ENCODE results near the gene MRFAP1. TPM values are rescaled to one million over a fixed set of nuclear protein-coding genes. Genes with fewer than 3 reads are reported as not detected.

MRFAP1 gene
- total RNA-seq, 2 donors from 2014 or later = 131 to 243 TPM

GRCh38 chr4:6674500-6675149 is 34.1 kb downstream of the MRFAP1 start:
- ATAC-seq (ENCODE audit: insufficient number of reproducible peaks, low FRiP score, low read depth) (peak; percentile 21), DNase-seq (ENCODE audit: low spot score) (no peak)
- peak overlapping the region; percentile 75 to 87 for H3K27ac ChIP-seq
- H3K4me1 ChIP-seq (ENCODE audit: control insufficient read depth in 1 of 2, low read depth in 2 of 2) = peaks cover 19 to 32% of the 10 kb centered on the region in 2 donors
- H3K36me3 ChIP-seq = no peaks in the 10 kb centered on the region
- H3K9me3 ChIP-seq = no peaks in the 10 kb centered on the region
- peak overlapping the region; percentile 88 for H3K4me3 ChIP-seq
- no peaks in the 10 kb centered on the region for H3K27me3 ChIP-seq (replicated peaks; ENCODE audit: insufficient read depth)
- TF ChIP-seq CTCF (IDR thresholded peaks at IDR 0.05) = peak; percentile 14

DNA sequence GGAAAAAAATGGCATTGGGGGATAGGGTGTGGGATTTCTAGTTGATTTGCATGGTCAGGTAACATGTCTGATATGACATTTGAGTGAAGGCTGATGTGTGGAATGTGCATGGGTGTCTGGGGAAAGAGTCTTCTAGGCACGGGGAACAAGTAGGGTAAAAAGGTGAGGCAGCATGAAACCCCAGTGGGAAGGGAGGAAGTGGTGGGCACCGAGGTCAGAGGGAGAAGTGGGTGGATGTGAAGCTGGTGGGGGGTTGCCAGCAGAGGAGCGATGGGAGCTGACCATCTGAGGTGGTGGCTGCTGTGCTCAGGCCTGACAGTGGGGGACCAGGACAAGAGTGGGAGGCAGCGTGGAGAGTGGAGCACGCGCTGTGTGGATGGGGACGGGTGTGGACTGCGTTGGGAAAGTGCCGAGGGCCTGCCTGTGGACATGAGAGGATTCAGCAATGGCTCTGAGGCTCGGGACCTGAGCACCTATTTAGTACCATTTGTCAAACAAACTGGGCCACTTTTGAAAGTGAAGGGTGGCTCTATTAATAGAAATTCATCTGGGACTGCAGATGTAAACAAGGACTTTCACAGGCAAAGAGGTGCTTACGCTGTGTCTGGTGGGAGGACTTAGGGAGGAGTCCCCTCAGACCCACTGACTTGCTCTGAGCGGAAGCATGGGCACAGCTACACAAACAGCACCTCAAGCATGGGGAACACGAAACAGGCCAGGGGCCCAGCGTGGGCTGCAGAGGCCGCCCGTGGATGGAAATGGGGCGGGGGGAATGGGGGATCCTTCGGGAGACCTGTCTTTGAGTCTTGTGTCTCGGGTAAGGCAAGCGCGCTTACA is 36.5 kb downstream of the MRFAP1 start:
- DNase-seq (ENCODE audit: low spot score) (no peak), ATAC-seq (ENCODE audit: insufficient number of reproducible peaks, low FRiP score, low read depth) (no peak)
- Histone ChIP-seq H3K36me3 (no peaks in the 10 kb centered on the region), H3K4me1 (ENCODE audit: control insufficient read depth in 1 of 2, low read depth in 2 of 2) (peaks cover 19 to 32% of the 10 kb centered on the region in 2 donors), H3K27ac (no peak overlapping the region), H3K27me3 (replicated peaks; ENCODE audit: insufficient read depth) (no peaks in the 10 kb centered on the region), H3K9me3 (no peaks in the 10 kb centered on the region), H3K4me3 (peak overlapping the region; percentile 26)
- no peak for TF ChIP-seq CTCF (IDR thresholded peaks at IDR 0.05)

DNA sequence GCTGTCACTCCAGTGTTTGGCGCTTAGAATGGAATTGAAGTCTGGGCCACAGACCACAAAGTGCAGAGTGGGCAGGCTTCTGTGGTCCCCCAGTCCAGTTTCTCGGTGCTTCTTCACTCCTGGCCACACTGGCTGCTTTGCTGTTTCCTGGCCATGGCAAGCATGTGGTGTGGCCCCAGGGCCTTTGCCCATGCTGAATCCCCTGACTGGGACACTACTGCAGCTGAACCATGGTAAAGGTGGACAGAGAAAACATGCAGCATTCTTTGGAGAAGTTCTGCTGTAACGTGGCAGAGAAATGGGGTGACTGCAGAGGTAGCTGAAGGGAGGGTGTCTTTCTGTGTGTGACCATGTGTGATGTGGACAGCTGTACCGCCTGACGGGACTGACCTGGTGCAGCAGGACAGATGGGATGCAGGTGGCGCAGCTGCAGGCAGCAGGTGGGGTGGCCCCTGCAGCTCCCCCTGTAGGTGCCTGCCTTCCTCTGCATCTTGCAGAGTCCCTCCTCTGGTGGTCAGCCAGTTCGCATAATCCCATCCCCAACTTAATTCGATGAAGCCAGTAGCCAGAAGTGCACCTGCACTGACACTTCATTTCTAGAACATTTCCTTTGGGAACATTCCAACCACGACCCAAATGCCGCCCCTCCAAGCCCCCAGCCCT is 40.0 kb downstream of the MRFAP1 start:
- H3K4me3 ChIP-seq = no peak overlapping the region
- no peaks in the 10 kb centered on the region for H3K9me3 ChIP-seq
- TF ChIP-seq CTCF (IDR thresholded peaks at IDR 0.05) = no peak
- no peak for ATAC-seq (ENCODE audit: insufficient number of reproducible peaks, low FRiP score, low read depth)
- H3K27ac ChIP-seq = no peak overlapping the region
- peaks cover 11 to 18% of the 10 kb centered on the region in 2 donors for H3K4me1 ChIP-seq (ENCODE audit: control insufficient read depth in 1 of 2, low read depth in 2 of 2)
- no peaks in the 10 kb centered on the region for H3K27me3 ChIP-seq (replicated peaks; ENCODE audit: insufficient read depth)
- DNase-seq (ENCODE audit: low spot score) = no peak
- H3K36me3 ChIP-seq = no peaks in the 10 kb centered on the region

DNA sequence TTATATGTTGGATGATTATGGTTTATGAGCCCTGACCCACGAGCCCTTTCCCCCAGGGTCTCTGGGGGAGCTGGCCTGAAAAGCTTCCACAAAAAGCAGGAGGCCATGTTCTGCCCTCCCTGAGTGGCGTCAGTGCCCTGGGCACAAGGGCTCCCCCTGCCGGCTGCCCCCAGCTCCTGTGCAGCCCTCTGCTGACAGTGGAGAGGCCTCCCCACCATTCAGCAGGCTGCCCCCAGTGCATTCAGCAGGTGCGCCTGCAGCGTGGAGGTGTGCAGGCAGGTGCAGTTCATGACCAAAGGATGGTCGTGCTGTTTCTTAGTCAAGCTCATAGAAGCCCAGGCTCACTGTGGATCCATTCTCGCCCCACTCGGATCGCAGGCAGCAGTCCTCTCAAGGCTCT is 40.7 kb downstream of the MRFAP1 start:
- H3K9me3 ChIP-seq = no peaks in the 10 kb centered on the region
- no peak overlapping the region for H3K4me3 ChIP-seq
- no peak for TF ChIP-seq CTCF (IDR thresholded peaks at IDR 0.05)
- H3K36me3 ChIP-seq = no peaks in the 10 kb centered on the region
- no peak for ATAC-seq (ENCODE audit: insufficient number of reproducible peaks, low FRiP score, low read depth)
- no peak overlapping the region for H3K27ac ChIP-seq
- DNase-seq (ENCODE audit: low spot score) = no peak
- no peaks in the 10 kb centered on the region for H3K27me3 ChIP-seq (replicated peaks; ENCODE audit: insufficient read depth)
- peaks cover 6 to 11% of the 10 kb centered on the region in 2 donors for H3K4me1 ChIP-seq (ENCODE audit: control insufficient read depth in 1 of 2, low read depth in 2 of 2)
